ENCODE results near the gene FLT3LG. TPM values are rescaled to one million over a fixed set of nuclear protein-coding genes. Genes with fewer than 3 reads are reported as not detected.
A peak's percentile ranks its signal among the peaks of the same experiment; 100 is the strongest.

Gene FLT3LG
- total and polyA plus RNA-seq, 9 of the 15 experiments (the other 6 are each of a cell fraction or from before 2014, with no cell fraction given) = 0.31 to 6.4 (median 1.1) TPM

DNA sequence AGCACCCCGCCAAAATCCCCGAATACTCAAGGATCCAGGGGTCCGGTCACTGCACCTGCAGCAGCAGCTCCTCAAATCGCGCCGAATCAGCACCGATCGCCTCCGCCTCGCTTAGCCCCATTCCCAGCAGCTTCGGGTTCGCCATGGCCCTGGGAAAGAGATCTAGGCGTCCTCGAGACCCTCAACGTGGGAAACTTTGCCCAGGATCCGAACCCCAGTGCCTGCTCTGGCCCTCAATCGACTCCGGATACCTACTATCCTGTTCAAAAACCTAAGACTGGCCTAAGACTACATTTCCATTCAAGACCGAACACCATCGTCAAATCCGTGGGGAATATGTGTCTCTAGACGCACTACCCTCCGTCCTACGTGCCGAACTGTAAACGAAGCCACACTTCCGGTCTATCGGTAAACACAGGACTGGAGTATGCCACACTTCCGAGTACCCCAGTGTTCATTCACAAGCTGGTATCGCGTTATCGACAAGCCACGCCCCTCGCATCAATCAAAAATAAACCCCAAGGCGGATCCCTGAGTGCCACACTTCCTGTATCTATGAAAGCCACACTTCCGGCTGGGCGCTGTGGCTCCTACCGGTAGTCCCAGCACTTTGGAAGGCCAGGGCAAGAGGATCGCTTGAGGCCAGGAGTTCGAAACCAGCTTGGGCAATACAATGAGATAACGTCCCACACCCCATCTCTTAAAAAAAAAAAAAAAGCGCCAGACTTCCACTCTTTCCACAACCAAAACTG, 22.4 kb upstream of the FLT3LG start, which contains the start of gene PIH1D1 (continued):
- TF ChIP-seq, protein P1, sequence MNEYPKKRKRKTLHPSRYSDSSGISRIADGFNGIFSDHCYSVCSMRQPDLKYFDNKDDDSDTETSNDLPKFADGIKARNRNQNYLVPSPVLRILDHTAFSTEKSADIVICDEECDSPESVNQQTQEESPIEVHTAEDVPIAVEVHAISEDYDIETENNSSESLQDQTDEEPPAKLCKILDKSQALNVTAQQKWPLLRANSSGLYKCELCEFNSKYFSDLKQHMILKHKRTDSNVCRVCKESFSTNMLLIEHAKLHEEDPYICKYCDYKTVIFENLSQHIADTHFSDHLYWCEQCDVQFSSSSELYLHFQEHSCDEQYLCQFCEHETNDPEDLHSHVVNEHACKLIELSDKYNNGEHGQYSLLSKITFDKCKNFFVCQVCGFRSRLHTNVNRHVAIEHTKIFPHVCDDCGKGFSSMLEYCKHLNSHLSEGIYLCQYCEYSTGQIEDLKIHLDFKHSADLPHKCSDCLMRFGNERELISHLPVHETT (CRISPR knock-in tag; conservative IDR thresholded peaks at IDR 0.05 in 1 of 2, IDR thresholded peaks at IDR 0.05 in 1 of 2) = 0 out of 4 replicates have a peak, but pooled peaks of 1 of the 2 experiments have one; percentile 7
- peak; percentile 73; the same call in 1 of the 2 replicates for TF ChIP-seq ATF7 (IDR thresholded peaks at IDR 0.05)
- TF ChIP-seq ZNF384 (IDR thresholded peaks at IDR 0.05; ENCODE audit: low read depth, low read length) = 0 out of 2 replicates have a peak, but pooled peaks have one; percentile 2
- TF ChIP-seq MYC (IDR thresholded peaks at IDR 0.05; ENCODE audit: low read depth, low read length) = peak; percentile 44
- no peak for TF ChIP-seq MYC (CRISPR knock-in tag; IDR thresholded peaks at IDR 0.05; ENCODE audit: borderline replicate concordance, low read depth)
- TF ChIP-seq, protein P2, sequence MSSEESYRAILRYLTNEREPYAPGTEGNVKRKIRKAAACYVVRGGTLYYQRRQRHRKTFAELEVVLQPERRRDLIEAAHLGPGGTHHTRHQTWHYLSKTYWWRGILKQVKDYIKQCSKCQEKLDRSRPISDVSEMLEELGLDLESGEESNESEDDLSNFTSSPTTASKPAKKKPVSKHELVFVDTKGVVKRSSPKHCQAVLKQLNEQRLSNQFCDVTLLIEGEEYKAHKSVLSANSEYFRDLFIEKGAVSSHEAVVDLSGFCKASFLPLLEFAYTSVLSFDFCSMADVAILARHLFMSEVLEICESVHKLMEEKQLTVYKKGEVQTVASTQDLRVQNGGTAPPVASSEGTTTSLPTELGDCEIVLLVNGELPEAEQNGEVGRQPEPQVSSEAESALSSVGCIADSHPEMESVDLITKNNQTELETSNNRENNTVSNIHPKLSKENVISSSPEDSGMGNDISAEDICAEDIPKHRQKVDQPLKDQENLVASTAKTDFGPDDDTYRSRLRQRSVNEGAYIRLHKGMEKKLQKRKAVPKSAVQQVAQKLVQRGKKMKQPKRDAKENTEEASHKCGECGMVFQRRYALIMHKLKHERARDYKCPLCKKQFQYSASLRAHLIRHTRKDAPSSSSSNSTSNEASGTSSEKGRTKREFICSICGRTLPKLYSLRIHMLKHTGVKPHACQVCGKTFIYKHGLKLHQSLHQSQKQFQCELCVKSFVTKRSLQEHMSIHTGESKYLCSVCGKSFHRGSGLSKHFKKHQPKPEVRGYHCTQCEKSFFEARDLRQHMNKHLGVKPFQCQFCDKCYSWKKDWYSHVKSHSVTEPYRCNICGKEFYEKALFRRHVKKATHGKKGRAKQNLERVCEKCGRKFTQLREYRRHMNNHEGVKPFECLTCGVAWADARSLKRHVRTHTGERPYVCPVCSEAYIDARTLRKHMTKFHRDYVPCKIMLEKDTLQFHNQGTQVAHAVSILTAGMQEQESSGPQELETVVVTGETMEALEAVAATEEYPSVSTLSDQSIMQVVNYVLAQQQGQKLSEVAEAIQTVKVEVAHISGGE (CRISPR knock-in tag; IDR thresholded peaks at IDR 0.05) = peak in 2 of 3 experiments; percentile 53 to 95; a peak in 4 of 6 replicates
- TF ChIP-seq SIN3A (IDR thresholded peaks at IDR 0.05; ENCODE audit: borderline replicate concordance in 2 of 2, control insufficient read depth in 1 of 2, low read depth in 2 of 2, low read length in 2 of 2) = peak in 1 of 2 experiments; percentile 90; a peak in 3 of 4 replicates
- TF ChIP-seq ELF2 (CRISPR knock-in tag; IDR thresholded peaks at IDR 0.05) = peak; percentile 79; the same call in 1 of the 2 replicates
- TF ChIP-seq ZNF224 (CRISPR knock-in tag; IDR thresholded peaks at IDR 0.05) = no peak
- TF ChIP-seq LCOR (CRISPR knock-in tag; IDR thresholded peaks at IDR 0.05) = peak; percentile 50; the same call in 1 of the 2 replicates
- TF ChIP-seq MAZ (CRISPR knock-in tag; conservative IDR thresholded peaks at IDR 0.05 in 1 of 2, IDR thresholded peaks at IDR 0.05 in 1 of 2) = peak in 1 of 2 experiments; percentile 71; a peak in 2 of 4 replicates
- no peak for TF ChIP-seq CBFA2T2 (conservative IDR thresholded peaks at IDR 0.05)
- TF ChIP-seq, protein P3, sequence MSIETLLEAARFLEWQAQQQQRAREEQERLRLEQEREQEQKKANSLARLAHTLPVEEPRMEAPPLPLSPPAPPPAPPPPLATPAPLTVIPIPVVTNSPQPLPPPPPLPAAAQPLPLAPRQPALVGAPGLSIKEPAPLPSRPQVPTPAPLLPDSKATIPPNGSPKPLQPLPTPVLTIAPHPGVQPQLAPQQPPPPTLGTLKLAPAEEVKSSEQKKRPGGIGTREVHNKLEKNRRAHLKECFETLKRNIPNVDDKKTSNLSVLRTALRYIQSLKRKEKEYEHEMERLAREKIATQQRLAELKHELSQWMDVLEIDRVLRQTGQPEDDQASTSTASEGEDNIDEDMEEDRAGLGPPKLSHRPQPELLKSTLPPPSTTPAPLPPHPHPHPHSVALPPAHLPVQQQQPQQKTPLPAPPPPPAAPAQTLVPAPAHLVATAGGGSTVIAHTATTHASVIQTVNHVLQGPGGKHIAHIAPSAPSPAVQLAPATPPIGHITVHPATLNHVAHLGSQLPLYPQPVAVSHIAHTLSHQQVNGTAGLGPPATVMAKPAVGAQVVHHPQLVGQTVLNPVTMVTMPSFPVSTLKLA (conservative IDR thresholded peaks at IDR 0.05) = peak; percentile 66 to 92; a peak in 3 of 4 replicates
- TF ChIP-seq MAFG (tag; conservative IDR thresholded peaks at IDR 0.05) = 0 out of 2 replicates have a peak, but pooled peaks have one; percentile 15
- no peak for TF ChIP-seq PTBP1 (IDR thresholded peaks at IDR 0.05; ENCODE audit: low read depth, low read length)
- no peak for TF ChIP-seq ATF1 (CRISPR knock-in tag; IDR thresholded peaks at IDR 0.05)
- TF ChIP-seq ATF1 (tag; IDR thresholded peaks at IDR 0.05) = peak; percentile 72
- peak; percentile 62 for TF ChIP-seq RBBP5 (IDR thresholded peaks at IDR 0.05; ENCODE audit: borderline replicate concordance, insufficient read depth, low read length, poor library complexity, severe bottlenecking)
- TF ChIP-seq POLR2AphosphoS5 (IDR thresholded peaks at IDR 0.05; ENCODE audit: control insufficient read depth, insufficient read depth, low read depth, low read length) = peak; percentile 87
